DMS53 treated with DMSO at 0.1 percent for 48 hours (cell line): ENCODE measurements around the gene NOTCH2.
"Not testable (repeated sequence)": the region's sequence is repeated elsewhere in the genome, so short reads cannot be mapped to it uniquely, and the experiment has no call there.

Experiments
- DNase-seq: peaks from one replicate; lab custom pipeline; 2025; ENCODE audit not compliant: unreplicated experiment; lab: John Stamatoyannopoulos, UW

Gene NOTCH2

DNA sequence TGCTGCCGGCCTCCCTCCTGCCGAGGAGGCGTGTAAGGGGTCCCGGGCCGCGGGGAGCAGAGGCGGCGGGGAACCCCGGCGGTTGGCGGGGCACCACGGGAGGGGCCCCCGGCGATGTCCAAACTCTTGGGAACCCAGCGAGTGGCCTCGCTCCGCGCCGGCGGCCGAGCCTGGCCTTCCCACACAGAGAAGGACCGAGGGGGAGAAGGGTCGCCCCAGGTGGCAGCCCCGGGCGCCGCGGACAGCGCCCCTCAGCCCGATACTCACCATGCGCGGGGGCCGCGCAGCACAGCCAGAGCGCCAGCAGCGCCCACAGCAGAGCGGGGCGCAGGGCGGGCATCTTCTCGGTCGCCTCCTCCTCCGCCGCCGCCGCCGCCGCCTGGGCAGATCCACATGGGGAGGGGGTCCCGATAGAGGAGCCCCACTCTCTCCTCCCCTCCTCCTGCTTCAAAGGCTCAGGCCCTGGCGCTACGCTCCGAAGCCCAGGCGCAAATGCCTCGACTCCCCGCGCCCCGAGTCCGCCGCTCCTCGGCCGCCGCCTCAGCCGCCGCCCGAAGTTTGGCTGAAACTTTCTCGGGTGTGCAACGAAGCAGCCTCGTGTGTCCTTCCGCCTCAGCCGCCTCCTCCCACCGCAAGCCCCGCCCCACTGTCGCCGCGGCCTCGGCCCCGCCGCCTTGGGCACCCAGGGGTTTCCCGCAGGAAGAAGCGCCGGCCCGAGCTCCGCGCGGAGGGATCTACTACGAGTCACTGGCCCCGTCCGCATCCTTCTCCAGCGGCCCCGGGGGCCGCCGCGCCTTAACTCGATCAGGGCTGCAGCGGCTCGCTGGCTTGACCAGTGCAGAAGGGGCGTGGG is at the start of gene NOTCH2:
NOTCH2 (minus strand) TSS at position 596 of the 853 bp plus-strand sequence; CDS start at position 340, 256 bp downstream.
- not testable (repeated sequence) for DNase-seq

GRCh38 chr1:120117371-120118177 is 48.1 kb upstream of the NOTCH2 start:
- DNase-seq, result not testable (repeated sequence)

DNA sequence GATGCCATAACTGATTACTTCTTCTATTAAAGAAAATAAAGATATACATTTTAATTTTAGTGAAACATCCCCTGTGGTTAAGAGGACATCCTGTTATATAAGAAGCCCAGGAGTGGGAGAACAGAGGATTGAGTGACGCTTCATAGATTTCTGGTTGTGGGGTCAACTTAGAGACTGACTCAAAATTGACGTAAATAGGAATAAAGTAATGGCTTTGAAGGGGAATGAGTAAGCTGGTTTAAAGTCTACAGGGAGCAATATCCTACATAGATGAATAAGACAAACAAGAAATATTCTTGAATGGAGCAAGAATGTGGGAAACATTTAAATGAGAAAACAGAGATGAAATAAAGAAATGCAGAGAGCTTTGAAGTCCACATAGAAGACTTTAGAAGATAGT is 46.6 kb upstream of the NOTCH2 start:
- not testable (repeated sequence) for DNase-seq

GRCh38 chr1:120113134-120113533 is 43.7 kb upstream of the NOTCH2 start:
- DNase-seq, result not testable (repeated sequence)

DNA sequence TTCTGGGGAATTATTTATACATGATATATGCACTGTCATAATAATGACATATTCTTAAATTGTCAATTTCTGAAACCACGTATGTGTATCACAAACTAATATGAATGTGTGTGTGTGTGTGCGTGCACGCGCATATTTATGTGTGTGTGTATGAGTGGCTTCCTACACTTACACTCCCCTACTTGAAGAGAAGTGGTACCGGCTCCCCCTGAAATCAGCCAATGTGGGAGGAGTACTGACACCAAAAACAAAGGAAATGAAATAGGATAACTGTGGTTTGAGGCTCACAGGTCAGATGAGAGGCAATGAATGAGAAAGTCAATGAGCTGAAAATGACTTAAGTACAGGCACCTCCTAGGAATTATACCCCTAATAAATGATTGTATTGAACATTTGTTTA is 42.8 kb upstream of the NOTCH2 start:
- DNase-seq, result not testable (repeated sequence)

DNA sequence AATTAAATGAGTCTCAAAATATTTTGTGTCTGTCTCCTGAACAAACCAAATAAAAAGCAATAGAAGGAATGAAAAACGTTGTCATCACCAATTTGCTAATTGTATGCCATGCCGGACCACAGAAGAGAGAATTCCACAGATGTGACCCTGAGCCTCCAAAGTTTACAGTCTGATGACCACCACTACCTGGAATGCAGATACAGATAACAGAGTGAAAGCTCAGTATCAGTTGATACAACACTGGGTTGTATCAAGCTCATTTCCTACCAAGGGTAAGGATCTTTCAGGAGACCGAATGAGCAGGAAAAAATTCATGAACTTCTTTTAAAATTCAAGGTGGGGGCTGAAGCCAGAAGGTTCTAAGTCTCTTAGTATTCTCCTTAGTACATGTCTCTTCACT is 42.3 kb upstream of the NOTCH2 start:
- DNase-seq, result not testable (repeated sequence)

DNA sequence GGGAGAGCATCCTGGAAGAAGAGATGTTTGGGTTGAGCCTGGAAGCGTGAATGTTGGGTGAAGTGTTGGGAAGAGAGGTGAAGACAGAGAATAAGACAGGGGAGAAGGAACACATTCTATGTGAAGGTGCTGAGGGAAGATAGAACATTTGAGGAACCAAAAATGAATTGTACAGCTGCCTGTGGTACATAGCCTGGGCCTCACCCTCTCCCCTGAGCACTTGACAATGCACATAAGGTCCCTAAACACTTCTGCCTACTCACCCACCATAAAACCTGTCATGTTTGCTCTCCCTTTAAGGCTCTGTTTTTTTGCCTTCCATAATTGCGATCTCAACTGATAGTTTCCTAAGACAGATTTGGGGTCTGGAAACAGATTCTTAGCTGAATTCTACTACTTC is 41.5 kb upstream of the NOTCH2 start:
- not testable (repeated sequence) for DNase-seq

DNA sequence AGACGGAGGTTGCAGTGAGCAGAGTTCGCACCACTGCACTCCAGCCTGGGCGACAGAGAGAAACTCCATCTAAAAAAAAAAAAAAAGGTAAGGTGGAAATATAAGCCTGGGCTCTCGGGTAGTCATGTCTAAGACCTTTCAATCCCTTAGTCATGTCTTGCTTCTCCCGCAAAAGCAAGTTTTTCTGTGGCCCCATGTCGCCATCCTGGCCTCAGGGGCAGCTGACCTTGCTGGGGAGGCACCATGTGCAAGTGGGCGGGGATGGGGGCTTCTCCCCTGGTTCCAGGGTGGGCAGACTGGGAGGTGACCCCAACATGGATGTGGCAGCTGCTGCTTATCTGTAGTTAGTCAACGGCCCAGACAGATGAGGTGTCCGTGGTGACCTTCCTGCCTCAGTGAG is 40.2 kb upstream of the NOTCH2 start:
- not testable (repeated sequence) for DNase-seq

DNA sequence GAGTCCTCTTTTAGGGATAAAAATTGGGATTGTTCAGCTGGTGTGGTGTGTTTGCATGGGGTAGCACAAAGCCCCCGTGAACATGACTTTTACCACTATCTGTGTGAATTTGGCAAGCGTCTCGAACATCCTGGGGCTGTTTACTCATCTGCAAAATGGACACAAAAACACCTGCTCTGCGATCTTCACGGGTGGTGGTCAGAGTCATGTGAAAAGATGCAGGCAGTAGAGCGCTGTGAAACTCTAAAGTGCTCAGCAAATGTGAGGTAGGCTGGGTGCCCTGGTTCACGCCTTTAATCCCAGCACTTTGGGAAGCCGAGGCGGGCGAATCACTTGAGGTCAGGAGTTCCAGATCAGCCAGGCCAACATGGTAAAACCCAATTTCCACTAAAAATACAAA is 39.7 kb upstream of the NOTCH2 start:
- DNase-seq, result not testable (repeated sequence)

- not testable (repeated sequence) for DNase-seq
These were observed 35.8 kb upstream of the NOTCH2 start for GRCh38 chr1:120105288-120105687.

- DNase-seq, result not testable (repeated sequence)
These were observed 34.3 kb upstream of the NOTCH2 start for GRCh38 chr1:120103768-120104167.

- not testable (repeated sequence) for DNase-seq
These were observed 32.1 kb upstream of the NOTCH2 start for GRCh38 chr1:120101593-120101992.

GRCh38 chr1:120100590-120100989 is 31.1 kb upstream of the NOTCH2 start:
- DNase-seq, result not testable (repeated sequence)

- not testable (repeated sequence) for DNase-seq
These were observed 29.7 kb upstream of the NOTCH2 start for GRCh38 chr1:120098986-120099759.

DNA sequence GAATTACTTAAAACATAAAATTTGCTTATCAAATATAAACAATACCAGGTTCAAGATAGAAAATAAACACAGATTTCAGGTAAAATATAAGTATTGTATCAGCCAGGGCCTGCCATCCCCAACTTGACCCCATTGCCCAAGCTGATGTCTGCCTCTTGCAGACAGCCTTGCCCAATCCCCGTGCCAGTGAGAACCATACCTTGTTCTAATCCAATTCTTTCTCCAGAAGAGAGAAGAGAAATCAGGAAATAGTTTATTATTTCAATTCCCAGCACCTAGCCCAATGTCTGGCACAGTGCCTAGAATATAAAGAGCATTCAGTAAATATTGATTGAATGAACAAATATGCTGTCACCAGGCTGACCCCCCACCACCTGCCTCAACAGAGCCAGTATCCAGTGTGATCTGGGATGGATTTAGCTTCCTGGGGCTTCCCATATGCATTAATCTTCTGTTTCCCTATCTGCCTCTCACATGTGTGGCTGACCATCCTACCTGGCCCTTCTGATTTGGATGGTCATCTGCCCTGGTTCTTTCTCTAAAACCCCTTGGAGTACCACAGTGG is 27.6 kb upstream of the NOTCH2 start:
- DNase-seq, result not testable (repeated sequence)

DNA sequence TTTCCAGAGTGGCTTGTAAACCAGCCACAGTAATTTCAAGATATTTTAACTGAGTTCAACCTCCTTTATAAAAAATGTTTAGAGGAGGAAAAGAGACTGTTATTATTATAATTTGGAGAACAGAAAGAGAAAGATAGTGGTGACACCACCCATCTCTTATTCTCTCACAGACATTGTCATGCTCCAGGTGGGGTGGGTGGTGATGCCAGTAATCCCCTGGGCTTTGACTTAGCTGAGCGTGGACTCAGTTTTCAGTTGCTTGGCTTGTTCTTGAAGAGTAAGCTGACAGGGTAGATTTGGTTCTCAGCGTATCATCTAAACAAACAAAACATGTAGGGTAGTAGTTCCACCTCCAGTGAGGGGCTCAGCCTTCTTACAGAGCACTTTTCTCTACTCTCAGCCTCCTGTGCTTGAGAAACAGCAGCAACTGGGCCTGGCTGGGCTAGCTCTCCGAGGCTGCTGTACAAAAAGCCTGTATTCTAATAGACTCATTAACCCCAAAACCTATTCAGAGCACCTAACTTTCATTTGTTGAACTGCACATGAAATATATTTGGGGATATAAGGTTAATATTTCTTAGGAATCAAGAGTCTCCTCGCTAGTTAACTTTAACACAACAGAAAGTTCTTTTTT is 24.2 kb upstream of the NOTCH2 start:
- not testable (repeated sequence) for DNase-seq

- DNase-seq, result not testable (repeated sequence)
These were observed 23.1 kb upstream of the NOTCH2 start for GRCh38 chr1:120092232-120093218.

DNA sequence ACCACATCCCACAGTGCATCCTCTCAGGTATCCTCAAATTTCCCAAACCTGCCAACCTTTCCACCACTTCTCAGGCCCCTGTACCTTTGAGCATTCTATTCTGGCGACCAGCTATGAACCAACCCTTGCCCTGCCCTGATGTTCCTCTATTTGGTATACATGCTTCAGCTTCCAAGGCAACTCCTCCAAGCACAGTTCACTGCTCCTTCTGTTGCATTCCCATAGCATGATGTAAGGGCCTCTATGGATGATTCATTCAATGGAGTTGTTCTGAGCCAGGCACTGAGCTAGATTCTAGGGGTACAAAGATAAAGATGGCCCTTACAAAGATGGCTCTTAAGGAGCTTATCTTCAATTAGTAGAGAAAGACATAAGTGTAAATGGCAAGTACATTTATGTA is 21.4 kb upstream of the NOTCH2 start:
- not testable (repeated sequence) for DNase-seq

GRCh38 chr1:120087959-120088358 is 18.5 kb upstream of the NOTCH2 start:
- not testable (repeated sequence) for DNase-seq
